Mammary epithelial cell (primary cell): ENCODE results near the gene ARHGAP40.

Source experiments
- EZH2 ChIP-seq: IDR thresholded peaks from 2 replicates; pipeline ENCODE4 v1.6.1; 2012; ENCODE audit warnings: low read length, inconsistent platforms, borderline replicate concordance
- TF ChIP-seq, protein P1 (sequence below), 2 donors: IDR thresholded peaks in 1 of 2; conservative IDR thresholded peaks in 1 of 2; 2 replicates each; pipeline ENCODE4 v1.5.1; 2011 to 2012; ENCODE audit warnings: inconsistent platforms in 2 of 2, low read length in 2 of 2, mild to moderate bottlenecking in 2 of 2, control low read depth in 1 of 2, low read depth in 1 of 2; ENCODE audit not compliant: insufficient read depth in 1 of 2; ENCODE audit errors: extremely low read depth in 1 of 2

GRCh38 chr20:38676576-38676975 lies 75.0 kb downstream of the ARHGAP40 start:
- TF ChIP-seq, protein P1, sequence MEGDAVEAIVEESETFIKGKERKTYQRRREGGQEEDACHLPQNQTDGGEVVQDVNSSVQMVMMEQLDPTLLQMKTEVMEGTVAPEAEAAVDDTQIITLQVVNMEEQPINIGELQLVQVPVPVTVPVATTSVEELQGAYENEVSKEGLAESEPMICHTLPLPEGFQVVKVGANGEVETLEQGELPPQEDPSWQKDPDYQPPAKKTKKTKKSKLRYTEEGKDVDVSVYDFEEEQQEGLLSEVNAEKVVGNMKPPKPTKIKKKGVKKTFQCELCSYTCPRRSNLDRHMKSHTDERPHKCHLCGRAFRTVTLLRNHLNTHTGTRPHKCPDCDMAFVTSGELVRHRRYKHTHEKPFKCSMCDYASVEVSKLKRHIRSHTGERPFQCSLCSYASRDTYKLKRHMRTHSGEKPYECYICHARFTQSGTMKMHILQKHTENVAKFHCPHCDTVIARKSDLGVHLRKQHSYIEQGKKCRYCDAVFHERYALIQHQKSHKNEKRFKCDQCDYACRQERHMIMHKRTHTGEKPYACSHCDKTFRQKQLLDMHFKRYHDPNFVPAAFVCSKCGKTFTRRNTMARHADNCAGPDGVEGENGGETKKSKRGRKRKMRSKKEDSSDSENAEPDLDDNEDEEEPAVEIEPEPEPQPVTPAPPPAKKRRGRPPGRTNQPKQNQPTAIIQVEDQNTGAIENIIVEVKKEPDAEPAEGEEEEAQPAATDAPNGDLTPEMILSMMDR (conservative IDR thresholded peaks at IDR 0.05 in 1 of 2, IDR thresholded peaks at IDR 0.05 in 1 of 2; ENCODE audit: extremely low read depth in 1 of 2, insufficient read depth in 1 of 2, low read depth in 1 of 2, low read length in 2 of 2): no peak
- TF ChIP-seq EZH2: no peak
